OCI-LY1 (cell line): Measurements from ENCODE around the gene PLA2G2F.

Source experiments
- H2AFZ ChIP-seq: fragments of 200-600 bp; sonication (generic), shearing (Covaris generic); 2 replicates; pipeline ENCODE4 v1.6.0; 2014; ENCODE audit warnings: antibody characterized with exemption, mild to moderate bottlenecking, low read length
- H3F3A ChIP-seq: fragments of 200-600 bp; sonication (generic), shearing (Covaris generic); 2 replicates; pipeline ENCODE4 v1.6.0; 2014; ENCODE audit warnings: mild to moderate bottlenecking, antibody characterized with exemption, low read length, moderate library complexity; ENCODE audit not compliant: insufficient read depth
- H3K27ac ChIP-seq: fragments of 200-600 bp; sonication (generic); 2 replicates; pipeline ENCODE4 v1.5.1; 2014; ENCODE audit warnings: low read length, mixed run types, mild to moderate bottlenecking, low read depth; ENCODE audit not compliant: poor library complexity, severe bottlenecking
- H3K27me3 ChIP-seq: fragments of 200-600 bp; sonication (generic); 2 replicates; pipeline ENCODE4 v1.6.0; 2014; ENCODE audit warnings: antibody characterized with exemption, mild to moderate bottlenecking, low read length, moderate library complexity; ENCODE audit not compliant: insufficient read depth
- H3K36me3 ChIP-seq: fragments of 200-600 bp; sonication (generic); 2 replicates; pipeline ENCODE4 v1.6.1; 2014; ENCODE audit warnings: mild to moderate bottlenecking, antibody characterized with exemption, low read length, moderate library complexity, mixed read lengths; ENCODE audit not compliant: insufficient read depth
- H3K4me1 ChIP-seq: fragments of 200-600 bp; sonication (generic); 2 replicates; pipeline ENCODE4 v1.5.1; 2014; ENCODE audit warnings: mild to moderate bottlenecking, low read length, moderate library complexity; ENCODE audit not compliant: insufficient read depth, severe bottlenecking
- H3K4me2 ChIP-seq: fragments of 200-600 bp; sonication (generic), shearing (Covaris generic); 2 replicates; pipeline ENCODE4 v1.6.1; 2014; ENCODE audit warnings: low read length
- H3K4me3 ChIP-seq: fragments of 200-600 bp; sonication (generic); 2 replicates; pipeline ENCODE4 v1.5.1; 2014; ENCODE audit warnings: low read length, low read depth, mild to moderate bottlenecking, mixed read lengths; ENCODE audit not compliant: poor library complexity, severe bottlenecking
- H3K79me2 ChIP-seq: fragments of 200-600 bp; shearing (Covaris generic); 2 replicates; pipeline ENCODE4 v1.6.1; 2016; ENCODE audit warnings: mixed run types, low read length, mixed read lengths; ENCODE audit not compliant: insufficient read depth
- H3K9ac ChIP-seq: fragments of 200-600 bp; sonication (generic), shearing (Covaris generic); 2 replicates; pipeline ENCODE4 v1.6.1; 2014; ENCODE audit warnings: mild to moderate bottlenecking, low read length, mixed read lengths
- H3K9me2 ChIP-seq: fragments of 200-600 bp; sonication (generic), shearing (Covaris generic); 2 replicates; pipeline ENCODE4 v1.6.1; 2014; ENCODE audit warnings: low read depth, mild to moderate bottlenecking, low read length, mixed read lengths
- H3K9me3 ChIP-seq: fragments of 200-600 bp; shearing (Covaris generic); 2 replicates; pipeline ENCODE4 v1.6.1; 2014; ENCODE audit warnings: low read length, mixed read lengths
- H4K20me1 ChIP-seq: fragments of 200-600 bp; sonication (generic), shearing (Covaris generic); 2 replicates; pipeline ENCODE4 v1.6.0; 2016; ENCODE audit warnings: mild to moderate bottlenecking, low read length; ENCODE audit not compliant: insufficient read depth
- CTCF ChIP-seq: fragments of 200-600 bp; sonication (generic), shearing (Covaris generic); IDR thresholded peaks from 2 replicates; pipeline ENCODE4 v1.5.1; 2017; ENCODE audit warnings: mild to moderate bottlenecking, antibody characterized with exemption, low read length, moderate library complexity, mixed read lengths
- EZH2 ChIP-seq: fragments of 200-600 bp; sonication (generic), shearing (Covaris generic); IDR thresholded peaks from 2 replicates; pipeline ENCODE4 v1.8.0; 2017; ENCODE audit warnings: borderline replicate concordance, mixed run types, mild to moderate bottlenecking, antibody characterized with exemption, low read length, moderate library complexity, mixed read lengths

The PLA2G2F gene

DNA sequence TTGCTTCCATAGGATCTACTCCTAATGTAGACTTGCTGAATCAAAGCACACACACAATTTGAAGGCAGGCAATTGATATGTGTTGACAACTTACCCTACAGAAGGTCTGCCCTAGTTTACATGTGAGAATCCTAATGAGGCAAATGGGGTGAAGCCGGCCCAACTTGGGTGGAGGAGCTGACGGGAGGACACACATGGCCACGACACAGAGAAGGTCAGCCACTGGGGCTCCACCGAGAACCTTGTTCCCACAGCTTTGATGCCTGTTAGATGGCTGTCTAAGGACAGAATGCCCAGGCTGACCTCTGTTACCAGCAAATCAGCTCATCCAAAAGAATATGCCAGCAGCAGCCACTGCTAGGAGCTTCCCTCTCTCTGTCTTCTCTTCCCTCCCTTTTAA lies 18.3 kb upstream of the PLA2G2F start:
- Histone ChIP-seq H3K27ac (no peak overlapping the region), H3K4me2 (no peak overlapping the region), H4K20me1 (no peaks in the 10 kb centered on the region), H3K4me1 (no peaks in the 10 kb centered on the region), H3K9me2 (no peaks in the 10 kb centered on the region), H3K9ac (no peak overlapping the region), H3F3A (no peaks in the 10 kb centered on the region), H3K36me3 (no peaks in the 10 kb centered on the region), H3K27me3 (no peaks in the 10 kb centered on the region; the same call in 1 of the 2 replicates), H3K9me3 (no peaks in the 10 kb centered on the region), H3K79me2 (no peaks in the 10 kb centered on the region), H2AFZ (no peak overlapping the region), H3K4me3 (no peak overlapping the region)
- TF ChIP-seq CTCF (no peak), EZH2 (no peak)

- Histone ChIP-seq H4K20me1 (no peaks in the 10 kb centered on the region), H3F3A (no peaks in the 10 kb centered on the region), H3K9ac (no peak overlapping the region), H2AFZ (no peak overlapping the region), H3K27me3 (no peaks in the 10 kb centered on the region), H3K4me2 (no peak overlapping the region), H3K79me2 (no peaks in the 10 kb centered on the region), H3K4me1 (no peaks in the 10 kb centered on the region), H3K27ac (no peak overlapping the region), H3K9me2 (no peaks in the 10 kb centered on the region), H3K36me3 (no peaks in the 10 kb centered on the region), H3K9me3 (no peaks in the 10 kb centered on the region), H3K4me3 (no peak overlapping the region)
- TF ChIP-seq CTCF = no peak
- no peak for TF ChIP-seq EZH2
Observed at GRCh38 chr1:20123722-20124455, 15.2 kb upstream of the PLA2G2F start.

GRCh38 chr1:20124456-20125057 lies 14.6 kb upstream of the PLA2G2F start:
- H3K27me3 ChIP-seq = no peaks in the 10 kb centered on the region
- H2AFZ ChIP-seq = no peak overlapping the region
- no peaks in the 10 kb centered on the region for H3F3A ChIP-seq
- no peak overlapping the region for H3K27ac ChIP-seq
- H3K36me3 ChIP-seq = no peaks in the 10 kb centered on the region
- no peaks in the 10 kb centered on the region for H3K4me1 ChIP-seq
- H4K20me1 ChIP-seq = no peaks in the 10 kb centered on the region
- TF ChIP-seq EZH2 (no peak), CTCF (no peak)
- no peaks in the 10 kb centered on the region for H3K9me2 ChIP-seq
- no peak overlapping the region for H3K4me3 ChIP-seq
- no peak overlapping the region for H3K4me2 ChIP-seq
- no peaks in the 10 kb centered on the region for H3K79me2 ChIP-seq
- no peak overlapping the region for H3K9ac ChIP-seq
- H3K9me3 ChIP-seq = no peaks in the 10 kb centered on the region
